HEK293 (cell line): Measurements from ENCODE around the gene LKAAEAR1.

Source experiments
- CTCF ChIA-PET: fragments of 350-600 bp; formaldehyde crosslinking; extraction: SDS; loops from one replicate; lab custom pipeline; 2021; ENCODE audit warnings: antibody characterized with exemption; lab: Yijun Ruan, JAX
- POLR2A ChIA-PET: fragments of 300-600 bp; formaldehyde crosslinking; extraction: SDS; loops from one replicate; lab custom pipeline; 2020; ENCODE audit warnings: antibody characterized with exemption, inconsistent platforms; lab: Yijun Ruan, JAX
- H3K27ac ChIP-seq: fragments of 200-500 bp; sonication (Bioruptor generic); 2 replicates; pipeline ENCODE4 v1.5.1; 2014; ENCODE audit warnings: low read depth, low read length, control low read depth, inconsistent platforms; ENCODE audit errors: extremely low read depth
- H3K36me3 ChIP-seq, 2 experiments: fragments of 200-500 bp in 1 of 2; sonication (Bioruptor generic) in 1 of 2; 1 replicate in 1 of 2; 2 replicates in 1 of 2; pipeline ENCODE4 v1.5.1; 2014 to 2017; ENCODE audit warnings: inconsistent platforms in 2 of 2, low read length in 2 of 2; ENCODE audit not compliant: control insufficient read depth in 2 of 2, insufficient read depth in 1 of 2
- H3K4me1 ChIP-seq: fragments of 200-500 bp; sonication (Bioruptor generic); 2 replicates; pipeline ENCODE4 v1.5.1; 2014; ENCODE audit warnings: mild to moderate bottlenecking, low read length, inconsistent platforms; ENCODE audit not compliant: control insufficient read depth, insufficient read depth
- H3K4me3 ChIP-seq: 2 replicates; pipeline ENCODE4 v1.5.1; 2011; ENCODE audit warnings: low read depth, mild to moderate bottlenecking, control low read depth, low read length, moderate library complexity
- H3K9me3 ChIP-seq: fragments of 200-500 bp; sonication (Bioruptor generic); 2 replicates; pipeline ENCODE4 v1.5.1; 2014; ENCODE audit warnings: low read depth, low read length, inconsistent platforms; ENCODE audit not compliant: control insufficient read depth, insufficient read depth
- BCL11B ChIP-seq: fragments of 450-650 bp; formaldehyde crosslinking; IDR thresholded peaks from 2 replicates; pipeline ENCODE4 v1.5.1; 2016; ENCODE audit warnings: low read depth, missing biosample characterization, missing genetic modification characterization
- GLIS2 ChIP-seq: fragments of 450-650 bp; formaldehyde crosslinking; IDR thresholded peaks from 2 replicates; pipeline ENCODE4 v1.5.1; 2016; ENCODE audit warnings: missing biosample characterization, missing genetic modification characterization
- HIC1 ChIP-seq: fragments of 450-650 bp; formaldehyde crosslinking; IDR thresholded peaks from 2 replicates; pipeline ENCODE4 v1.5.1; 2016; ENCODE audit warnings: missing biosample characterization, missing genetic modification characterization
- KLF17 ChIP-seq: fragments of 450-650 bp; formaldehyde crosslinking; IDR thresholded peaks from 2 replicates; pipeline ENCODE4 v1.5.1; 2016; ENCODE audit warnings: missing biosample characterization, missing genetic modification characterization
- ZNF280C ChIP-seq: fragments of 450-650 bp; formaldehyde crosslinking; IDR thresholded peaks from 2 replicates; pipeline ENCODE4 v1.5.1; 2016; ENCODE audit warnings: missing biosample characterization, missing genetic modification characterization
- ZNF280D ChIP-seq: fragments of 450-650 bp; formaldehyde crosslinking; IDR thresholded peaks from 2 replicates; pipeline ENCODE4 v1.5.1; 2016; ENCODE audit warnings: missing biosample characterization, missing genetic modification characterization
- ZNF416 ChIP-seq: fragments of 450-650 bp; formaldehyde crosslinking; IDR thresholded peaks from 2 replicates; pipeline ENCODE4 v1.5.1; 2016; ENCODE audit warnings: missing biosample characterization, missing genetic modification characterization

Gene LKAAEAR1

GRCh38 chr20:64067005-64067632 lies 17.1 kb downstream of the LKAAEAR1 start:
- 0 out of 2 replicates have a peak overlapping the region, but pooled peaks have one; percentile 11 for H3K27ac ChIP-seq

More at GRCh38 chr20:64067005-64067632, 17.1 kb downstream of the LKAAEAR1 start:
- ChIA-PET POLR2A (no interaction called here), CTCF (interaction anchor here (1.1 kb wide), 2 partner anchors 12 to 17 kb away, joined by 3 read pairs; partner anchors contain the start of genes LKAAEAR1 and RGS19)
- Histone ChIP-seq H3K36me3 (peaks cover 0 to 8% of the 10 kb centered on the region in 2 experiments; a peak in 1 of 3 replicates), H3K4me3 (no peak overlapping the region), H3K9me3 (no peaks in the 10 kb centered on the region), H3K4me1 (no peaks in the 10 kb centered on the region)
- TF ChIP-seq ZNF416 (no peak), BCL11B (0 out of 2 replicates have a peak, but pooled peaks have one; percentile 11), KLF17 (tag by site-specific recombination) (peak; percentile 43), ZNF280D (tag by site-specific recombination) (no peak), GLIS2 (tag by site-specific recombination) (peak; percentile 70), HIC1 (tag by site-specific recombination) (0 out of 2 replicates have a peak, but pooled peaks have one; percentile 14), ZNF280C (no peak)
